Right ventricle myocardium superior (tissue), 1 donor: Measurements from ENCODE around the gene ST3GAL5. TPM values are rescaled to one million over a fixed set of nuclear protein-coding genes. Genes with fewer than 3 reads are reported as not detected.
A peak's percentile ranks its signal among the peaks of the same experiment; 100 is the strongest.
"Not testable (repeated sequence)": the region's sequence is repeated elsewhere in the genome, so short reads cannot be mapped to it uniquely, and the experiment has no call there.

Experiments
- ATAC-seq: fragments of 200-7000 bp; cut with Tn5 transposase; one replicate; pipeline ENCODE4 v1.9.1; 2020; ENCODE audit warnings: mild to moderate bottlenecking; ENCODE audit not compliant: poor library complexity
- DNase-seq: peaks from one replicate; pipeline ENCODE4 v3.0.0-alpha.2; 2020
- intact Hi-C: fragments of 100-400 bp; cut with DNase I; formaldehyde crosslinking; loops from one replicate; pipeline ENCODE4 v1.11.2; 2022
- long read RNA-seq: library from polyadenylated mRNA; unstranded; transcript quantifications from one replicate; pipeline ENCODE4 v2.0.0, GENCODE V29; 2021
- total RNA-seq: library from RNA; stranded (reverse); fragmentation: NEBNext Ultra II Directional; extraction: Animal tissue kit (Norgen Biotek cat#: 25700); gene quantifications from one replicate; pipeline ENCODE4 v1.2.1, GENCODE V29; 2021
- donor health status: DM: no; HTN: yes; CAD: no; lungs with severe emphysema.

Gene ST3GAL5
- total RNA-seq = 5.0 TPM
- long read RNA-seq, full-length matches to known transcripts = 7 of 9 reads
- long read RNA-seq, partial matches to known transcripts = 0 of 9 reads
- long read RNA-seq, other reads (novel, unspliced or antisense) = 2 of 9 reads

- intact Hi-C loops = loop anchor here (5.0 kb wide), 1 partner anchor 193 kb away; no protein-coding TSS in a partner anchor
- ATAC-seq = peak; percentile 92
These were observed at the start of gene ST3GAL5 for GRCh38 chr2:85888684-85889626. ST3GAL5 (minus strand) TSS chr2:85888990; CDS start chr2:85888905, 85 bp downstream.

GRCh38 chr2:85938456-85938855 lies 49.7 kb upstream of the ST3GAL5 start:
- DNase-seq (no peak), ATAC-seq (no peak)
- intact Hi-C loops = no loop called here

More at GRCh38 chr2:85888684-85889626, at the start of gene ST3GAL5:
- DNase-seq = peak; percentile 96

DNA sequence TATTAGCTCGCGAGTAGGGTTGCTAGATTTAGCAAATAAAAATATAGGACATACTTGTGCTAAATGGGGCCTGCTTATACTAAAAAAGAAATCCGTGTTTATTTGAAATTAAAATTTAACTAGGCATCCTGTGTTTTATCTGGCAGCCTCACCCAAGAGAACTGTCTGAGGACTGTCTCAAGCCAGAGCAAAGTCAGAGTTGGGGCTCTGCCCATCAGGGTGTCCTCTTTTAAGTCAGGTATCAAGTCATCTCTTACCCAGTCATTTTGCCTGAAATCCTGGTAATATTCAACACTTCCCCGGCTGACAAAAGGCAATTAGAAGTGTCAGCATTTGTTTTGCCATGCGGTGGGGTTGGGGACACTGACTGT lies 48.3 kb upstream of the ST3GAL5 start:
- intact Hi-C loops = no loop called here
- DNase-seq (no peak), ATAC-seq (no peak)

GRCh38 chr2:85936421-85937068 lies 47.8 kb upstream of the ST3GAL5 start:
- DNase-seq (no peak), ATAC-seq (peak; percentile 29)
- intact Hi-C loops = no loop called here

GRCh38 chr2:85935746-85936208 lies 47.0 kb upstream of the ST3GAL5 start:
- ATAC-seq (no peak), DNase-seq (no peak)
- intact Hi-C loops = no loop called here

DNA sequence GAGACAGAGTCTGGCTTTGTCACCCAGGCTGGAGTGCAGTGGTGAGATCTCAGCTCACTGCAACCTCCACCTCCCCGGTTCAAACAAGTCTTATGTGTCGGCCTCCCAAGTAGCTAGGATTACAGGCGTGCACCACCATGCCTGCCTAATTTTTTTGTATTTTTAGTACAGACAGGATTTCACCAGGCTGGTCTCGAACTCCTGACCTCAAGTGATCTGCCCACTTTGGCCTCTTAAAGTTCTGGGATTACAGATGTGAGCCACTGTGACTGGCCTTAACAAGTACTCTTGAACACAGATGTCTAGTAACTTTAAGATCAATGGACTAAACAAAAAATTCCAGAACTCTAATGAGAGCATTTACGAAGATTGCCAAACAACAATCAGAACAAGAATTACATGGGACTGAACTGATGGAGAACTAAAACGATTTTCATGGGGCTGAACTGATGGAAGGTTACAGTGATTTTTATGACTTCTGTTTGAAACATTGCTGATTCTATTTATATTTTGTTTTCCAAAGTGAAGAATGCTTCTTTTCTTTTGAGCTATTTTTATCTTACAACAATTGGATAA lies 46.5 kb upstream of the ST3GAL5 start:
- intact Hi-C loops = no loop called here
- no peak for DNase-seq
- no peak for ATAC-seq

GRCh38 chr2:85933753-85934594 lies 45.2 kb upstream of the ST3GAL5 start:
- intact Hi-C loops = no loop called here
- DNase-seq (no peak), ATAC-seq (peak; percentile 30)

GRCh38 chr2:85931151-85931550 lies 42.4 kb upstream of the ST3GAL5 start:
- DNase-seq, intact Hi-C loops, ATAC-seq: not testable (repeated sequence)

DNA sequence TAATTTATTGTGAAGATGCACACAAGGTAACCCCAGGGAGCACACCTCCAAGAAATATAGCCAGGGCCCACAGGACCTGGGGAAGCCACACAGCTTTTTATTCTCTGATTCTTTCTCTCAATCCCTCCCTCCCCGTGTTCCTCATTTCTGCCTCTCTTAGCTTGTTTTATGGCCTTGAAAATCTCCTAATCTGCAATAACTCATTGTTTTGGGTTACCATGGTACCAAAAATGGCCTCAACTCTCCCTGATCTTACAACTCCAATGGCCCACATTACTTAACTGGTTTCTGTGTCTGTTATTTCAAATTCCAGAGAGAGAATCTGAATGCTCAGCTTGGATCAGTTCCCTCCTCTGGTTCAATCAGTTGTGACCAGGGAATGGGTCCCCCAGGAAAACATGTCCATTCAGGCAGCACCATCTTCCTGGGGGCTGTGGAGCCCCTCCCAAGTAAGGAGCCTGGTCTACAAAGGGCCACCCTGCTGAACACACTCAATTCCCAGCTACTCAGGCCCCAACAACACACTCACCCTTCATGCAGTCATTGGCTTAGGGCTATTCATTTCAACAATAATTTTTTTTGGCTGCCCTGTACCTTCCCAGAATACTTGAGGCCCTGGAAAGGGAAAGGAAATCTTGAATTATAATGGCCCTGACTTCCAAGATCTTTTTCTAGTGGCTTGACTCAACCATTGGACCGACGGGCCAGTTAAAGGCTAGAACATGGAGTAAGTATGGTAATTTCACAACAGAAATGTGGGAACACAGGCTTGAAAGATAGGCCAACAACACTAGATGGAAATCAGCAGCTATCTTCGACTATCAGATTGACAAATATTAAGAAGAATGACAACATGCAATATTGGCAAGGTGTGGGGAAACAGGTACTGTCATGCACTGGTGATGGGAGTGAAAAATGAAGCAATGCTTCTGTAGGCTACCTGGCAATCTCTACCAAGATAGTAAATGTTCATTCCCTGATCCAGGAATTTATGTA lies 41.6 kb upstream of the ST3GAL5 start:
- DNase-seq (no peak), ATAC-seq (peak; percentile 24)
- intact Hi-C loops = no loop called here

DNA sequence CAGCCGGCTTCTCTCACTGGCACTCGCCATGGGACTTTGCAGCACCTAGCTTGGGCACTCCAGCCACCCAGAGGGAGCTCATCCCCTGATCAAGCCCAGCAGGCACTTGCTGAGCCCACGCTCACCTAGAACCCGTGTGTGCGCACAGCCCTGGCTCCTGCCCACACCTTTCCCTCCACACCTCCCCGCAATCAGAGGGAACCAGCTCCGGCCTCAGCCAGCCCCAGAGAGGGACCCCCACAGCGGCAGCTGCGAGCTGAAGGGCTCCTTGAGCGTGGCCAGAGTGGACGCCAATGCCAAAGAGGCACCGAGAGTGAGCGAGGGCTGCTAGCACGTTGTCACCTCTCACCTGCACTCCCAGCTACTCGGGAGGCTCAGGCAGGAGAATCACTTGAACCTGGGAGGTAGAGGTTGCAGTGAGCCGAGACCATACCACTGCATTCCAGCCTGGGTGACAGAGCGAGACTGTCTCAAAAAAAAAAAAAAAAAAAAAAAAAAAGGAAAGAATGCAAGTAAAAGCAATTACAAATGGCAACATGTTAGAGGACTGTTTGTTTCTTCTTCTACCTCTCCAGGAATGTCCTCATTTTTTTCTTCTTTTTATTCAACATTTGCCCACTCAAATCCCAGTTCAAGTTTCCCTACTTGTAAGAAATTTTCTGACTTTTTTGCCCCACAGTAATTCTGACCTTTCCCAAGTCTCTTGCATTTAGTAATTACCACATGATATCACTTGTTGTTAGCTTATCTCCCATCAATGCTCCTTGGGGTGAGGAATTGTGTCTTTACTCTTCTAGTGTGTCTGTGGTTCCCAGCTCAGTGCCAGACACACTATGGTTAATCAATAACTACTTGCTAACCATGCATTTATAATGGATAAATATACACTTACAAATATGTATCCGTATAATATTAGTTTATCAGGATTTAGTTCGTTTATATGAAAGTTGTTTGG lies 40.6 kb upstream of the ST3GAL5 start:
- ATAC-seq = no peak
- intact Hi-C loops = no loop called here
- DNase-seq = no peak

GRCh38 chr2:85926931-85927661 lies 38.3 kb upstream of the ST3GAL5 start:
- intact Hi-C loops = no loop called here
- no peak for ATAC-seq
- DNase-seq = no peak

GRCh38 chr2:85926526-85926925 lies 37.7 kb upstream of the ST3GAL5 start:
- DNase-seq (no peak), ATAC-seq (no peak)
- intact Hi-C loops = no loop called here

DNA sequence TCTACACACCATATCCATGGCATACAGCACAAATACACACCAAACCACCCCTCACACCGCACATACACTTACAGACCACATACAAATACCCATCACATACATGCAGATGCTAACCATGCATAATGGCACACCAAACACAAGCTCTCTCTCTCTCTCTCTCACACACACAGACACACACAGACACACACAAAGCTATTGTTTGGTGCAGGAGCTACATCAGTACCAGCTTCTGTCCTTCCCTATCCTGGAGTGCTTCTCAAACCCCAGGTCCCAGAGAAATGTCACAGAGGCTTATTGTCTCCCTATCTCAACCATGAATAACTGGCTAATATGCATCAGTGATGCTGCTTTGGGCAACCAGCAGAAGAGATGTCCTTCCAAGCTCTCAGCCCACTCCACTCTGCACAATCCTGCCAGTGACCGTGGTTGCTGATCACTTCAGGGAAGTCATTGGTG lies 36.5 kb upstream of the ST3GAL5 start:
- DNase-seq (no peak), ATAC-seq (no peak)
- intact Hi-C loops = no loop called here

DNA sequence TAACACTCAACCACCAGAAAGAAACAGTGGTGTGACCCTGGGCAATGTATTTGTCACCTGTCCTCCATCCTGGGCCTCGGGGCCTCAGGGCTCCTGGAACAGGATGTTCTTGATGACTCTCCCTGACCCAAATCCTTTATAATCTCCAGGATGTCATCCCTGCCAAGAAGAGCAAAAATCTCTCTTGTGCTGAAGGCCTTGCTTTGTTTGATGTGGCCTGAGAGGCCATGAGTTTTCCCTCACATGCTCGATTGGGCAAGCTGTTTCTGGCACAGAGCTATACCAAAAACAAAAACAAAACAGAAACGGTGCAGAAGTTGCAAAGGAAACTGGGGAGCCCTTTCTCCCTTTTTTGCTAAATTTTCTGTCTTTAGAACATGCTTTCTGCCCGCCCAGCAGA lies 35.7 kb upstream of the ST3GAL5 start:
- peak; percentile 87 for ATAC-seq
- peak; percentile 71 for DNase-seq
- intact Hi-C loops = no loop called here

DNA sequence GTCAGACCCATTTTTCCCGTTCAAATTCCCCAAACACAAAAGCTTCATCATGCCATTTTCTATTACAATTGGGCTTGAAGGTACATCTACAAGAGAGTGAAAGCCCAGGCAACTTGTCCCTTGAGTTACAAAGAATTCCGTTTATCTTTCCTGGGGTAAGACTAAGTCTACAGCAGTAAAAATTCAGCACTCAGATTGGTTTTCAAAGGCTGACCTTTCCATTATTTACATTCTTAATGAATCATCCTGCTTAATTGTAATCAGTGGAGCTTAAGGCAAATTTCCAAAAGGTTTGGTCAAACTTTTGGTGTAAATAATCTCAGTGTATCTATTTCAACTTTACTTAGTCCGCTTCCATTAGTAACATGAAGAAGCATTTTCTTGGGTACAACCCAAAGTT lies 33.4 kb upstream of the ST3GAL5 start:
- intact Hi-C loops = no loop called here
- DNase-seq (no peak), ATAC-seq (no peak)
